Mucosa of descending colon (tissue), 3 donors: ENCODE data around the gene TMEM171. TPM values are rescaled to one million over a fixed set of nuclear protein-coding genes. Genes with fewer than 3 reads are reported as not detected.

Experiments
- ATAC-seq: fragments of 200-7000 bp; cut with Tn5 transposase; one replicate; pipeline ENCODE4 v1.9.1; 2020; ENCODE audit warnings: mild to moderate bottlenecking, moderate library complexity
- DNase-seq, 3 donors: peaks; one replicate each; pipeline ENCODE4 v3.0.0-alpha.2; 2020
- H3K36me3 ChIP-seq: fragments of 200-600 bp; one replicate; pipeline ENCODE4 v1.8.0; 2021; ENCODE audit warnings: low read depth, mild to moderate bottlenecking
- H3K4me1 ChIP-seq: fragments of 200-600 bp; one replicate; pipeline ENCODE4 v1.8.0; 2021; ENCODE audit warnings: low read depth, mild to moderate bottlenecking
- H3K4me3 ChIP-seq: fragments of 200-600 bp; one replicate; pipeline ENCODE4 v1.8.0; 2021; ENCODE audit warnings: mild to moderate bottlenecking
- H3K9me3 ChIP-seq: fragments of 200-600 bp; one replicate; pipeline ENCODE4 v1.8.0; 2021; ENCODE audit warnings: mild to moderate bottlenecking
- CTCF ChIP-seq: fragments of 200-600 bp; IDR thresholded peaks from one replicate; pipeline ENCODE4 v1.8.0; 2022; ENCODE audit warnings: antibody characterized with exemption, mild to moderate bottlenecking
- intact Hi-C, 2 donors: fragments of 100-400 bp; cut with DNase I in 1 of 2; cut with micrococcal nuclease in 1 of 2; formaldehyde crosslinking; loops; one replicate each; pipeline versions ENCODE4 v1.11.0 to v1.11.1; 2022; cut with DNase I, micrococcal nuclease
- total RNA-seq, 3 donors: library from RNA; stranded (reverse); fragmentation: NEBNext Ultra II Directional in 2 of 3; extraction: Animal tissue kit (Norgen Biotek cat#: 25700) in 2 of 3; gene quantifications; one replicate each; pipeline versions ENCODE4 v1.2.1 to v1.2.4, GENCODE V29; 2021 to 2023
- donor health status: DM: no; HTN: no; CAD: no; lungs with moderate emphysema.
- donor health status: DM: no; HTN: no; CAD: no.
- donor health status: DM: no; HTN: yes; CAD: no.

TMEM171 gene
- total RNA-seq, 3 donors from 2014 or later, result 34.5 to 101 (median 70.9) TPM

GRCh38 chr5:73172951-73173350, 52.6 kb downstream of the TMEM171 start, which contains the start of gene TMEM174:
TSS of gene TMEM174 (plus strand) at chr5:73173193. CDS start at chr5:73173244, 51 bp downstream.
- intact Hi-C loops, result no loop called here
- TF ChIP-seq CTCF, result no peak
- Histone ChIP-seq H3K36me3 (no peaks in the 10 kb centered on the region), H3K9me3 (no peaks in the 10 kb centered on the region), H3K4me3 (no peak within 1 kb of the TSS), H3K4me1 (no peaks in the 10 kb centered on the region)
- DNase-seq, result no peak
- no peak for ATAC-seq

GRCh38 chr5:73174100-73174815, 53.9 kb downstream of the TMEM171 start:
- no peaks in the 10 kb centered on the region for H3K4me1 ChIP-seq
- no peak overlapping the region for H3K4me3 ChIP-seq
- no peak for ATAC-seq
- no peak for DNase-seq
- TF ChIP-seq CTCF, result no peak
- intact Hi-C loops, result no loop called here
- H3K36me3 ChIP-seq, result no peaks in the 10 kb centered on the region
- H3K9me3 ChIP-seq, result no peaks in the 10 kb centered on the region

- intact Hi-C loops, result no loop called here
- H3K9me3 ChIP-seq, result no peaks in the 10 kb centered on the region
- no peaks in the 10 kb centered on the region for H3K4me1 ChIP-seq
- TF ChIP-seq CTCF, result no peak
- DNase-seq (no peak), ATAC-seq (no peak)
- no peaks in the 10 kb centered on the region for H3K36me3 ChIP-seq
- no peak overlapping the region for H3K4me3 ChIP-seq
Observed at GRCh38 chr5:73176250-73176649, 55.9 kb downstream of the TMEM171 start.

- no peaks in the 10 kb centered on the region for H3K36me3 ChIP-seq
- no peak for ATAC-seq
- intact Hi-C loops, result no loop called here
- no peaks in the 10 kb centered on the region for H3K9me3 ChIP-seq
- H3K4me1 ChIP-seq, result no peaks in the 10 kb centered on the region
- DNase-seq, result no peak
- H3K4me3 ChIP-seq, result no peak overlapping the region
- TF ChIP-seq CTCF, result no peak
Observed at GRCh38 chr5:73178265-73178664, 57.9 kb downstream of the TMEM171 start.

GRCh38 chr5:73179730-73180129, 59.4 kb downstream of the TMEM171 start:
- TF ChIP-seq CTCF, result no peak
- Histone ChIP-seq H3K4me3 (no peak overlapping the region), H3K4me1 (no peaks in the 10 kb centered on the region), H3K36me3 (no peaks in the 10 kb centered on the region), H3K9me3 (no peaks in the 10 kb centered on the region)
- intact Hi-C loops, result no loop called here
- DNase-seq, result no peak
- no peak for ATAC-seq
